ENCODE data around the gene CRP.
"Not testable (repeated sequence)": the region's sequence is repeated elsewhere in the genome, so short reads cannot be mapped to it uniquely, and the experiment has no call there.

The CRP gene

GRCh38 chr1:159743651-159744410, 29.4 kb upstream of the CRP start:
- intact Hi-C loops (cut with DNase I; ENCODE audit: low total_unique reads): no loop called here
- H3K9me3 ChIP-seq: no peaks in the 10 kb centered on the region
- no peaks in the 10 kb centered on the region for H3K36me3 ChIP-seq
- no peak for TF ChIP-seq CTCF (IDR thresholded peaks at IDR 0.05)
- H3K27ac ChIP-seq: no peak overlapping the region
- no peak for DNase-seq
- peaks cover 0 to 1% of the 10 kb centered on the region in 2 donors for H3K27me3 ChIP-seq
- H3K4me1 ChIP-seq: no peaks in the 10 kb centered on the region
- no peak overlapping the region for H3K4me3 ChIP-seq

GRCh38 chr1:159737238-159737916, 23.0 kb upstream of the CRP start:
- DNase-seq: no peak
- TF ChIP-seq CTCF (IDR thresholded peaks at IDR 0.05): no peak
- no peak overlapping the region for H3K4me3 ChIP-seq
- no peaks in the 10 kb centered on the region for H3K9me3 ChIP-seq
- no peaks in the 10 kb centered on the region for H3K27me3 ChIP-seq
- H3K27ac ChIP-seq: no peak overlapping the region
- no peaks in the 10 kb centered on the region for H3K4me1 ChIP-seq
- H3K36me3 ChIP-seq: no peaks in the 10 kb centered on the region
- intact Hi-C loops (cut with DNase I; ENCODE audit: low total_unique reads): no loop called here

- H3K4me1 ChIP-seq; H3K27ac ChIP-seq; DNase-seq; intact Hi-C loops (cut with DNase I; ENCODE audit: low total_unique reads); H3K27me3 ChIP-seq; H3K36me3 ChIP-seq; H3K9me3 ChIP-seq; H3K4me3 ChIP-seq: not testable (repeated sequence)
Measured at GRCh38 chr1:159723188-159723587, 8.8 kb upstream of the CRP start.

GRCh38 chr1:159719990-159720389, 5.6 kb upstream of the CRP start:
- Histone ChIP-seq H3K27ac (no peak overlapping the region), H3K9me3 (peaks cover 0 to 10% (median 4%) of the 10 kb centered on the region in 3 donors), H3K4me3 (no peak overlapping the region), H3K36me3 (no peaks in the 10 kb centered on the region), H3K4me1 (no peaks in the 10 kb centered on the region), H3K27me3 (no peaks in the 10 kb centered on the region)
- intact Hi-C loops (cut with DNase I; ENCODE audit: low total_unique reads): no loop called here
- no peak for DNase-seq
- TF ChIP-seq CTCF (IDR thresholded peaks at IDR 0.05): no peak

GRCh38 chr1:159715855-159716254, 1.5 kb upstream of the CRP start:
- DNase-seq: no peak
- H3K4me3 ChIP-seq: no peak overlapping the region
- no peaks in the 10 kb centered on the region for H3K36me3 ChIP-seq
- intact Hi-C loops (cut with DNase I; ENCODE audit: low total_unique reads): no loop called here
- H3K27ac ChIP-seq: no peak overlapping the region
- TF ChIP-seq CTCF (IDR thresholded peaks at IDR 0.05): no peak
- H3K9me3 ChIP-seq: peaks cover 0 to 5% (median 0%) of the 10 kb centered on the region in 3 donors
- no peaks in the 10 kb centered on the region for H3K27me3 ChIP-seq
- H3K4me1 ChIP-seq: no peaks in the 10 kb centered on the region

GRCh38 chr1:159712080-159712479, 2.3 kb downstream of the CRP start:
- no peak for TF ChIP-seq CTCF (IDR thresholded peaks at IDR 0.05)

More at GRCh38 chr1:159712080-159712479, 2.3 kb downstream of the CRP start:
- no peak for DNase-seq
- Histone ChIP-seq H3K4me1 (no peaks in the 10 kb centered on the region), H3K36me3 (no peaks in the 10 kb centered on the region), H3K27me3 (no peaks in the 10 kb centered on the region), H3K4me3 (no peak overlapping the region), H3K27ac (no peak overlapping the region), H3K9me3 (no peaks in the 10 kb centered on the region)
- intact Hi-C loops (cut with DNase I; ENCODE audit: low total_unique reads): no loop called here
